Uterus (tissue), 2 donors: Measurements from ENCODE around the gene MYO1B.

ENCODE experiments used
- POLR2A ChIP-seq, 2 donors: fragments of 450-650 bp; IDR thresholded peaks; one replicate each; pipeline ENCODE4 v1.6.1; 2016; ENCODE audit warnings: antibody characterized with exemption in 2 of 2, mild to moderate bottlenecking in 1 of 2, moderate library complexity in 1 of 2
- TF ChIP-seq, protein P1 (sequence below), 4 experiments: fragments of 200-600 bp in 2 of 4; fragments of 450-650 bp in 2 of 4; sonication (generic) in 2 of 4; IDR thresholded peaks; one replicate each; pipeline ENCODE4 v1.5.1; 2016 to 2019; ENCODE audit warnings: antibody characterized with exemption in 4 of 4, mild to moderate bottlenecking in 2 of 4, moderate library complexity in 1 of 4

DNA sequence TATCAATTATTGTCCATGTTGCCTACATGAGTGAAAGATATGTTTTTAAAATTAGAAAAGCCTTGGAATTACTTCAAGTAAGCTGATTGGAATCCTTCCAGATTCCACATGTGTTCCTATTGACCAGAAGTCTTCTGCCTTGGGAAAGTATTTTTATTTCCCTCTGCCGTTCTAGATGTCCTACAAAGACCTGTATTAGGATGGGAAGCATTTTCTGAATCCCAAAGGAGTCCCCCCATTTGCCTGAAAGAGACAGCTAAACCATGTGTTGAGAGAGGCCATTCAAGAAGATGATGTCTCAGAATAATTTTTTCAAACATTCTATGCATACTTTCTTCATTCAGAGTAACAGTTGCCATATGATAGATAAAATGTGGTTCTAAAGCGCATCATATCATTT is 19.0 kb upstream of the MYO1B start:
- TF ChIP-seq, protein P1, sequence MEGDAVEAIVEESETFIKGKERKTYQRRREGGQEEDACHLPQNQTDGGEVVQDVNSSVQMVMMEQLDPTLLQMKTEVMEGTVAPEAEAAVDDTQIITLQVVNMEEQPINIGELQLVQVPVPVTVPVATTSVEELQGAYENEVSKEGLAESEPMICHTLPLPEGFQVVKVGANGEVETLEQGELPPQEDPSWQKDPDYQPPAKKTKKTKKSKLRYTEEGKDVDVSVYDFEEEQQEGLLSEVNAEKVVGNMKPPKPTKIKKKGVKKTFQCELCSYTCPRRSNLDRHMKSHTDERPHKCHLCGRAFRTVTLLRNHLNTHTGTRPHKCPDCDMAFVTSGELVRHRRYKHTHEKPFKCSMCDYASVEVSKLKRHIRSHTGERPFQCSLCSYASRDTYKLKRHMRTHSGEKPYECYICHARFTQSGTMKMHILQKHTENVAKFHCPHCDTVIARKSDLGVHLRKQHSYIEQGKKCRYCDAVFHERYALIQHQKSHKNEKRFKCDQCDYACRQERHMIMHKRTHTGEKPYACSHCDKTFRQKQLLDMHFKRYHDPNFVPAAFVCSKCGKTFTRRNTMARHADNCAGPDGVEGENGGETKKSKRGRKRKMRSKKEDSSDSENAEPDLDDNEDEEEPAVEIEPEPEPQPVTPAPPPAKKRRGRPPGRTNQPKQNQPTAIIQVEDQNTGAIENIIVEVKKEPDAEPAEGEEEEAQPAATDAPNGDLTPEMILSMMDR (IDR thresholded peaks at IDR 0.05) = no peak
- TF ChIP-seq POLR2A (IDR thresholded peaks at IDR 0.05) = no peak
